Mesenchymal stem cell (in vitro differentiated cells and primary cell): Measurements from ENCODE around the gene HDAC4.

Experiments used
- DNase-seq: peaks from one replicate; pipeline ENCODE4 v3.0.0-alpha.2; 2013
- H2AFZ ChIP-seq: one replicate; pipeline ENCODE4 v1.6.1; 2013; ENCODE audit warnings: low read depth, mild to moderate bottlenecking, control low read depth, inconsistent platforms, low read length, moderate library complexity
- H2AK5ac ChIP-seq: 2 replicates; pipeline ENCODE4 v1.6.1; 2013; ENCODE audit warnings: low read length, moderate library complexity, mild to moderate bottlenecking, inconsistent platforms; ENCODE audit not compliant: severe bottlenecking
- H2BK120ac ChIP-seq: one replicate; pipeline ENCODE4 v1.6.1; 2013; ENCODE audit warnings: low read depth, mild to moderate bottlenecking, inconsistent platforms, low read length, moderate library complexity
- H2BK12ac ChIP-seq, 2 experiments: one replicate each; pipeline ENCODE4 v1.6.1; 2013; ENCODE audit warnings: inconsistent platforms in 2 of 2, low read length in 2 of 2, mild to moderate bottlenecking in 2 of 2, moderate library complexity in 2 of 2, control low read depth in 1 of 2
- H2BK15ac ChIP-seq: one replicate; pipeline ENCODE4 v1.6.1; 2013; ENCODE audit warnings: mild to moderate bottlenecking, low read depth, inconsistent platforms; ENCODE audit not compliant: poor library complexity, severe bottlenecking
- H2BK5ac ChIP-seq: 2 replicates; pipeline ENCODE4 v1.6.1; 2013; ENCODE audit warnings: low read depth, mild to moderate bottlenecking, low read length, control low read depth, inconsistent platforms; ENCODE audit not compliant: poor library complexity, severe bottlenecking
- H3K14ac ChIP-seq, 2 experiments: one replicate each; pipeline ENCODE4 v1.6.1; 2013; ENCODE audit warnings: inconsistent platforms in 2 of 2, low read length in 2 of 2, control low read depth in 1 of 2, mild to moderate bottlenecking in 1 of 2, moderate library complexity in 1 of 2
- H3K18ac ChIP-seq, 2 experiments: one replicate each; pipeline ENCODE4 v1.6.1; 2013; ENCODE audit warnings: inconsistent platforms in 2 of 2, low read length in 2 of 2, control low read depth in 1 of 2, low read depth in 1 of 2, mild to moderate bottlenecking in 1 of 2
- H3K23ac ChIP-seq, 2 experiments: one replicate each; pipeline ENCODE4 v1.6.1; 2013; ENCODE audit warnings: inconsistent platforms in 2 of 2, low read length in 2 of 2, mild to moderate bottlenecking in 2 of 2, moderate library complexity in 2 of 2, control low read depth in 1 of 2
- H3K27ac ChIP-seq: 2 replicates; pipeline ENCODE4 v1.5.1; 2013; ENCODE audit warnings: mild to moderate bottlenecking, moderate library complexity, low read length, control low read depth, inconsistent platforms; ENCODE audit not compliant: poor library complexity, severe bottlenecking
- H3K27me3 ChIP-seq, 2 experiments: 2 replicates each; pipeline versions ENCODE4 v1.6.1 to v1.7.0; 2013; ENCODE audit warnings: low read length in 2 of 2, mild to moderate bottlenecking in 2 of 2, moderate library complexity in 2 of 2, control low read depth in 1 of 2, inconsistent platforms in 1 of 2; ENCODE audit not compliant: control insufficient read depth in 1 of 2, insufficient read depth in 1 of 2
- H3K36me3 ChIP-seq, 2 experiments: 2 replicates each; pipeline versions ENCODE4 v1.6.1 to v1.7.0; 2013; ENCODE audit warnings: low read length in 2 of 2, control low read depth in 1 of 2, inconsistent platforms in 1 of 2, low read depth in 1 of 2, mild to moderate bottlenecking in 1 of 2; ENCODE audit not compliant: insufficient read depth in 2 of 2, control insufficient read depth in 1 of 2
- H3K4ac ChIP-seq, 2 experiments: one replicate each; pipeline ENCODE4 v1.6.1; 2013; ENCODE audit warnings: inconsistent platforms in 2 of 2, low read length in 2 of 2, mild to moderate bottlenecking in 2 of 2, moderate library complexity in 2 of 2, control low read depth in 1 of 2, low read depth in 1 of 2
- H3K4me1 ChIP-seq: 2 replicates; pipeline ENCODE4 v1.6.1; 2013; ENCODE audit warnings: low read depth, low read length, control low read depth; ENCODE audit not compliant: control insufficient read depth, insufficient read depth
- H3K4me2 ChIP-seq: 2 replicates; pipeline ENCODE4 v1.6.1; 2013; ENCODE audit warnings: low read length, mild to moderate bottlenecking, inconsistent platforms; ENCODE audit not compliant: poor library complexity, severe bottlenecking
- H3K4me3 ChIP-seq, 2 experiments: 2 replicates each; pipeline versions ENCODE4 v1.5.1 to v1.7.0; 2013; ENCODE audit warnings: low read length in 2 of 2, mild to moderate bottlenecking in 2 of 2, control low read depth in 1 of 2, low read depth in 1 of 2; ENCODE audit not compliant: insufficient read depth in 1 of 2
- H3K79me1 ChIP-seq: replicated peaks from 2 replicates; pipeline ENCODE4 v1.6.1; 2013; ENCODE audit warnings: mild to moderate bottlenecking, control low read depth, low read length, inconsistent platforms; ENCODE audit not compliant: poor library complexity, severe bottlenecking
- H3K9ac ChIP-seq: 2 replicates; pipeline ENCODE4 v1.7.0; 2013; ENCODE audit warnings: mild to moderate bottlenecking, low read length, moderate library complexity
- H3K9me3 ChIP-seq: 2 replicates; pipeline ENCODE4 v1.7.0; 2013; ENCODE audit warnings: mild to moderate bottlenecking, low read length; ENCODE audit not compliant: control insufficient read depth
- H4K8ac ChIP-seq: one replicate; pipeline ENCODE4 v1.6.1; 2013; ENCODE audit warnings: inconsistent platforms, mild to moderate bottlenecking, low read length, moderate library complexity
- H4K91ac ChIP-seq: one replicate; pipeline ENCODE4 v1.6.1; 2013; ENCODE audit warnings: mild to moderate bottlenecking, low read length, inconsistent platforms
- WGBS: methylation state at CpG from one replicate; pipeline ENCODE4 v1.1.7; 2013; ENCODE audit warnings: mixed read lengths; 5-methylcytosine and 5-hydroxymethylcytosine counted together

Gene HDAC4

GRCh38 chr2:239193925-239194677 is 206.7 kb downstream of the HDAC4 start:
- no peaks in the 10 kb centered on the region for H3K27me3 ChIP-seq
- H3K27ac ChIP-seq: no peak overlapping the region
- 89% methylated on average over 17 of the region's 17 CpGs for WGBS
- no peak overlapping the region for H3K18ac ChIP-seq
- no peak overlapping the region for H3K4ac ChIP-seq
- peaks cover 10% of the 10 kb centered on the region for H3K4me1 ChIP-seq
- no peaks in the 10 kb centered on the region for H3K9me3 ChIP-seq
- H2BK120ac ChIP-seq: no peak overlapping the region
- peaks cover 45% of the 10 kb centered on the region for H3K79me1 ChIP-seq
- no peak overlapping the region for H2AFZ ChIP-seq
- no peak overlapping the region for H4K8ac ChIP-seq
- H3K23ac ChIP-seq: no peak overlapping the region
- no peak overlapping the region for H3K9ac ChIP-seq
- no peak overlapping the region for H3K4me2 ChIP-seq
- DNase-seq: no peak
- H3K4me3 ChIP-seq: no peak overlapping the region
- H2BK12ac ChIP-seq: no peak overlapping the region
- no peak overlapping the region for H2AK5ac ChIP-seq
- H2BK5ac ChIP-seq: no peak overlapping the region
- H3K36me3 ChIP-seq: peaks cover 6 to 35% of the 10 kb centered on the region in 2 experiments
- H3K14ac ChIP-seq: no peak overlapping the region
- H4K91ac ChIP-seq: no peak overlapping the region
- H2BK15ac ChIP-seq: no peak overlapping the region

GRCh38 chr2:239193401-239193811 is 207.4 kb downstream of the HDAC4 start:
- no peak for DNase-seq
- no peak overlapping the region for H2AK5ac ChIP-seq
- no peak overlapping the region for H4K91ac ChIP-seq
- H3K18ac ChIP-seq: no peak overlapping the region
- H4K8ac ChIP-seq: no peak overlapping the region
- no peak overlapping the region for H2BK12ac ChIP-seq
- H3K27me3 ChIP-seq: no peaks in the 10 kb centered on the region
- no peak overlapping the region for H3K14ac ChIP-seq
- H3K4me2 ChIP-seq: no peak overlapping the region
- H3K79me1 ChIP-seq: peaks cover 43% of the 10 kb centered on the region
- no peak overlapping the region for H3K27ac ChIP-seq
- H2AFZ ChIP-seq: no peak overlapping the region
- H2BK5ac ChIP-seq: no peak overlapping the region
- 92% methylated on average over 12 of the region's 12 CpGs for WGBS
- no peak overlapping the region for H3K9ac ChIP-seq
- peaks cover 13 to 38% of the 10 kb centered on the region in 2 experiments for H3K36me3 ChIP-seq
- H3K9me3 ChIP-seq: peaks cover 6% of the 10 kb centered on the region
- H3K4me3 ChIP-seq: no peak overlapping the region
- no peak overlapping the region for H3K4ac ChIP-seq
- no peak overlapping the region for H3K23ac ChIP-seq
- H2BK15ac ChIP-seq: no peak overlapping the region
- no peak overlapping the region for H2BK120ac ChIP-seq
- H3K4me1 ChIP-seq: peaks cover 10% of the 10 kb centered on the region

- H3K27me3 ChIP-seq: no peaks in the 10 kb centered on the region
- H3K14ac ChIP-seq: no peak overlapping the region
- no peak overlapping the region for H3K9ac ChIP-seq
- H2BK5ac ChIP-seq: no peak overlapping the region
- WGBS: over 99% methylated on average over 8 of the region's 8 CpGs
- peaks cover 44% of the 10 kb centered on the region for H3K79me1 ChIP-seq
- no peak overlapping the region for H3K18ac ChIP-seq
- H3K4ac ChIP-seq: no peak overlapping the region
- no peak overlapping the region for H2BK15ac ChIP-seq
- no peak overlapping the region for H2BK12ac ChIP-seq
- no peak overlapping the region for H2AFZ ChIP-seq
- H3K23ac ChIP-seq: no peak overlapping the region
- peaks cover 10% of the 10 kb centered on the region for H3K4me1 ChIP-seq
- H2AK5ac ChIP-seq: no peak overlapping the region
- H3K9me3 ChIP-seq: peaks cover 9% of the 10 kb centered on the region
- peaks cover 18 to 38% of the 10 kb centered on the region in 2 experiments for H3K36me3 ChIP-seq
- no peak overlapping the region for H3K4me2 ChIP-seq
- H4K8ac ChIP-seq: no peak overlapping the region
- DNase-seq: no peak
- no peak overlapping the region for H3K27ac ChIP-seq
- H3K4me3 ChIP-seq: no peak overlapping the region
- no peak overlapping the region for H2BK120ac ChIP-seq
- H4K91ac ChIP-seq: no peak overlapping the region
Measured at GRCh38 chr2:239192975-239193374, 207.8 kb downstream of the HDAC4 start.

- Histone ChIP-seq H4K8ac (no peak overlapping the region), H3K18ac (no peak overlapping the region), H3K79me1 (peaks cover 49% of the 10 kb centered on the region), H3K9ac (no peak overlapping the region), H2BK5ac (no peak overlapping the region), H3K36me3 (peaks cover 23 to 40% of the 10 kb centered on the region in 2 experiments), H3K14ac (no peak overlapping the region), H2AFZ (no peak overlapping the region), H2BK12ac (no peak overlapping the region), H3K23ac (no peak overlapping the region), H3K4ac (no peak overlapping the region), H2BK15ac (no peak overlapping the region), H3K27me3 (no peaks in the 10 kb centered on the region), H2BK120ac (no peak overlapping the region), H3K4me3 (no peak overlapping the region), H3K4me1 (peaks cover 10% of the 10 kb centered on the region), H2AK5ac (no peak overlapping the region), H3K9me3 (peaks cover 9% of the 10 kb centered on the region), H3K27ac (no peak overlapping the region), H3K4me2 (no peak overlapping the region), H4K91ac (no peak overlapping the region)
- 90% methylated on average over 17 of the region's 17 CpGs for WGBS
- DNase-seq: no peak
Measured at GRCh38 chr2:239192456-239192855, 208.4 kb downstream of the HDAC4 start.
